Measurements from ENCODE around the gene ZRANB1.

Gene ZRANB1

GRCh38 chr10:124993736-124994451 lies 52.0 kb downstream of the ZRANB1 start:
- no peak for DNase-seq (ENCODE audit: low read depth)

- DNase-seq (ENCODE audit: low read depth), result no peak
These were observed 52.9 kb downstream of the ZRANB1 start for GRCh38 chr10:124994573-124995473.

GRCh38 chr10:124995605-124996004 lies 53.7 kb downstream of the ZRANB1 start:
- no peak for DNase-seq (ENCODE audit: low read depth)

DNA sequence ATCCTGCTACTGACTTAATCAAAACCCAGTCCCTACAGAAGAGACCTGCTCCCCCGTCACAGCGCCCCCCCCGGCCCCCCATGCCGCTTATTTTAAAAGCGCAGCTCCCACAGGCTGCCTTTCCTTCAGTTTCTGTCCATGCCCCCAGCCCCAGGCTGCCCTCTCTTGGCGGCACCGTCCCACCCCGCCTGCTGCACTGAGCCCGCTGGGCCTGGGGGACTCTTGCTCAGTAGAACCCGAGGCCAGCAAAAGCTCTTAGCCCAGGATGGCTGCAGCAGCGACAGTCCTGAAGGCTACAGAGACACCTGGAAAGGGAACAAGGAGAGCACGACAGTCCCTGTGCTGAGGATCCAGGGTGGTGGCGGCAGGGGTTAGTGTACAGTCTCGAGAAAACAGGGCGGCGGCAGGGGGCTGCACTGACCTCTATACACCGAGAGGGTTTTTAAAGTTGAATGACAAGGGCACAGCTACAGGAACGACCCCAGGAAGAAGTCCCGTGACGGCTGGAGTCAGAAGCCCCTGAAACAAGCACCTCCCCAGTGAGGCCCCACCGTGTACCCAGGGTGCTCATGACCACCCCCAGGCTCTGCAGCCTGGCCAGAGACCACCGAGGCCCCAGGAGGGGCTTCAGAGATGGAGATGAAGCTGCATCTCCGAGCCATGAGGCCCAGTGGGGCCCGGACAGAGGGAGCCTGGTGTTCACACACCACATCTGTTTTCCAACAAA lies 54.4 kb downstream of the ZRANB1 start:
- no peak for DNase-seq (ENCODE audit: low read depth)

DNA sequence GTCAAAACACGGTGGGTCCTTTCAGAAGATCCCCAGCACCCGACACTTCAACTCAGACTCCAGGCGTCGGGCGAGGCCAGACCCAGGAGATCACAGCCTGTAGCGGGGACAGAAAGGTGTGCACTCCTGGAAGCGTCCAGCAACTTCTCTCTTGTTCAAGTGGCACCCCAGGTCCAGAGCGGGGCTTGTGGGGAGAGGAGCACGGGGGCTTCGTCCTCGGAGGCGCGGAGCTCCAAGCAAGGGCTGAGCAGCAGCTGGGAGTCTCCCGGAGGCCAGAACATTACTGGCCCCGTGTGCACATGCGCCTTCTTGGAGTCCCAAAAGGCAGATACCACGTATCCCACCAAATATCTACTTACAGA lies 54.9 kb downstream of the ZRANB1 start:
- DNase-seq (ENCODE audit: low read depth), result no peak

GRCh38 chr10:124997306-124997705 lies 55.4 kb downstream of the ZRANB1 start:
- DNase-seq (ENCODE audit: low read depth), result no peak

- DNase-seq (ENCODE audit: low read depth), result no peak
These were observed 56.1 kb downstream of the ZRANB1 start for GRCh38 chr10:124997771-124998623.

- DNase-seq (ENCODE audit: low read depth), result no peak
These were observed 56.8 kb downstream of the ZRANB1 start for GRCh38 chr10:124998624-124999291.

DNA sequence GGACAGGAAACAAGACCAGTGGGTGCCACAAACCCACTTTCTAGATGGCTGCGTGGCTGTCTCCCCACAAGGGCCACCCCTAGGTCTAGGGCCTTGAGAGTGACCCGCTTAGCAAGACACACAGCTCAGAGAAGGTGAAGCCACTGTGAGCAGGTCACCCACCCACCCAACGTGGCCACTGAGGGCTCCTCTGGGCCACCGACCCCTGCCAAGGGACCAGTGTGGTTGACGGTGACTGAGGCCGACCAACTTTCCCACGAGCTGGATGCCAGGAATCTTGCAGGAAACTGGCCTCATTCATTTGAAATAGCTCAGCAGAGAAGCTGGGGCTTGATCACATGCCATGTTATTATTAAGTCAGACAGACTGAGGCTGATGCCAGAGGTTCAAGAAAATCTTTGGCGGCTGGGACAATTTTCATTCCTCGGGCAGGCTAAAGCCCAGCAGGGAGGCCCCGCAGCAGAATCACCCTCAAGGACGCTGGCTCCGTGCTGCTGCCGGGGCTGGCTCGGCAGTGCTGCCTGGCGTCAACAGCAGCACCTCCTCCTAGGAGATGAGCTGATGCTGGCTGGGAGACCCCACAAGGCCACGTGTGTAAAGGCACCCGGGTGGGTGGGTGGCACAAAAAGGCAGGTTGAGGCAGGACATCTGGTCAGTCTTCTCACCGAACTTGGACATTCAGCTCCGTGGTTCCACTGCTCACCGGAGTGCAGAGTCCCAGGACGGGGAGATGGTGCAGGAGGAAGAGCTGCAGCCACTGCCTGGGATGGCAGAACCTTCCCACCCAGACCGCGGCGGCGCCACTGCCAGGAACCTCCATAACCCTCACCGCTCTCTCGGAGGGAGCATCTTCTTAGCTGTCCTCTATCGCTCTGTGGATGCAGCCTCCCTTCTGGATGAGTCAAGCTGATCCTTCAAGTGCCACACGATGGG lies 57.8 kb downstream of the ZRANB1 start:
- no peak for DNase-seq (ENCODE audit: low read depth)

DNA sequence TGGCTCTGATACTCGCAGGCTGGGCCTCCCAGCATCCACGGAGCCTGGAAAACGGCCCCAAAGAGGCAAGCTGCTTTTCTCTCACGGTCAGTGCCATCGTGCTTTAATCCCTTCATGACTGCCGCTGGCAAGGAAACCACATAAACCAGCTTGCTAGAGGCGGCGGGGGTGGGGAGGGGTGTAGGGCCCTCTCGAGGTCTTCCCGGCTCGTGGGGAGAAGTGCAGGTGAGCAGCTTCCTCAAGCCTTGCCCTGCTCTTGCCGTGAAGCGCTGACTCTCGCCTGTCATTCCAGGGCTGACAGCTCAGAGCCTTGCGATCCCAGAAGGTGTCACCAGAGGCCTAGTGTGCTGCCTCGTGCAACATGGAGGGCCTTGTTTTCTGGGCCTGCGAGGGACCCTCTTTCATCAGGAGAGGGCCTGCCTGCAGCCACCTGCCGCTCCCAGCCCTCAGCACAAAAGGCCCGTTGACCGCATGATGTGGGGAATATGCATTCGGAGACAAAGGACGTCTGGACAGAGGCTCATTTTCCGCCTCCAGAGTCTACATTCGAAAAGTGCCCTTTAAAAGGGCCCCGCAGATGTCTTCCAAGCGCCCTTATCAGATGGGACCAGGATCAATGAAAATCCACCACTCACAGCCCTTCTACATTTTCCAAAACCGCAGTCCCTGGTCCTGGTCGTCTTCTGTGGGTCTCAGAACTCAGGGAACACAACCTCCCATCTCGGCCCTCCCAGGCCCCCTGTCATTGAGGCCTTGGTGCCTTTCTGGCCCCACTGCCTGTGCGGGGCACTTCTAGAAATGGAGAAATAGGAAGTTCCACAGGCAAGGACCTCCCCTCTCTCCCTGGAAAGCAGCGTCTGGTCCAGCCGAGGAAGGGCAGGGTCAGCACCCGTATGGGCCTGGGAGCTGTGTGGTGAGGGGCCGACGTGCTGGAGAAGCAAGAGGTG lies 58.7 kb downstream of the ZRANB1 start:
- no peak for DNase-seq (ENCODE audit: low read depth)

DNA sequence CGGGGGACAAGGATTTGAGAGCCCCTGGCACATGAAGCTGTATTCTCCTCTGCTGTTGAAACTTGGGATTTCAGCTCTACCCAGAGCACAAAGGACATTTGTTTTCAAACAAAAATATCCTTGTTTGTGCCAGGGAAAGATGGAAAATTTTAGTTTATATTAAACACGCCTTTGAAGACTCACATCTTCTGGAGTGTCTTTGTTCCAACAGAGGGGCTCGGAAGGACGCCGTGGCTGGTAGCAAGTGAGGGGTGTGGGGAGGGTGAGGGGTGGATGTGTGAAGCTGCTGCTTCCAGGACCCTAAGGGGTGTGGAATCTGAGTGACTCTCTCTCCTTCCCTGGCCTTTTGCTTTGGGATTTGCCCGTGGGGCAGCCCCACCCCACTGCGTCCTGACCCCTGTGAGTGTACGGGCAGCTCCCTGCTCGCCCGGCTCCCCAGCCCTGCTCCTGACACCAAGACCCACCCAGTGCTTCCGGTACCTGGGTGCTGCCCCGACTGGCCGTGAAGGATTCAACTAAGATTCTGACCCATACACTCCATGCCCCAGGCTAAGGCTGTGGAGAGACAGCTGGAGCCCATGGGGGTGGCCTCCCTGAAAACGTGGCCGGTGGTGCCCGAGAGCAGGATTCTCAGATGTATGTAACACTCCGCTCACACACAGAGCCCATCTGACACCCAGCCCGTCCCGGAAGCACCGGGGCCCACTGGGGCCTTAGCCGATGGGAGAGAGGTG lies 59.6 kb downstream of the ZRANB1 start:
- no peak for DNase-seq (ENCODE audit: low read depth)

DNA sequence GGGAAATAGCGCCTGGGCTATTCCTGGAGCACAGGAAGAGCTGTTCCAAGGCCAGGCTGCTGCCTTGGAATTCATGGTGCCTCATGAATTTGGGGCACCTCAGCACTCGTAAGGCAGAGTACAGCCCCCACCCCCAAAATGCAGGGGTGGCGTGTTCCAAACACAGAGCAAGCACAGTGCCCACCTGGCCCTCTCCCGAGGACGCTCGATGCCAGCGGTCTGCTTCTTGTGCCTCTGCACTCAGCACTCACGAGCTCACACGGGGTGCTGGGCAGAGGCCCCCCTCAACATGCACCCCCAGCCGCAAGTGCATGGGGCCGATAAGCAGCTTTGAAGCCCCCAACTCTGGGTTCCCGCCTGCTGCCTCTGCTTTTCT lies 60.1 kb downstream of the ZRANB1 start:
- DNase-seq (ENCODE audit: low read depth), result no peak

DNA sequence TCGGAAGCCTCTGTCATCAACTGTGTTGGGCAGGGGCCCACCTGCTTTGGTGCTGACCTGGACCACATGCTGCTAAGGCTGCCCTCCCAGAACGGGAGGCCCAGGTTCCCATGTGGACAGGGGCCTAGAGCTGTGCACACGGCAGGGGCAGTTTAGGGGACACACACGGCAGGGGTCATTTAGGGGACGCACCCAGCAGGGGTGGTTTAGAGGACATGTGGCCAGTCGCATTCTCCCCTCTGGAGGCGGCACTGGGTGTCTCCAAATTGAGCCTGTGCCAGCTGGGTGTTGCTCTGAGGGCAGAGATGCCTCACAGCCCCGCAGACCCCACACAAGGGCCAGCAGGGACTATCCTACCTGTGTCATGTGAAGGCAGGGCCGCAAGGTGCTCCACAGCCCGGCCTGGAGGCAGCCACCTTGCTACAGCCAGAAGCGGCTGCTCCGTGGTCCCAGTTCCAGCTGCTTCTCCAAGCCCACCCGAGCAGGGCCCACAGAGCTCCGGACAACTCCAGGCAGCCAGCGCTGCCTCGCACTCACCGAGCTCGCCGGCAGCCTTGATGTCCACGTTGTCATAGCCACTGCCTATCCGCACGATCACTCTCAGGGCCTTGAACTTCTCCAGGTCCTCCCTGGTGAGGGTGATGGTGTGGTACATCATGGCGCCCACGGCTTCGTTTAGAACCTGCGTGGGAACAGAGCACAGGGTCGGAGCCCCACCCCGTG lies 60.7 kb downstream of the ZRANB1 start:
- no peak for DNase-seq (ENCODE audit: low read depth)

GRCh38 chr10:125003146-125003900 lies 61.4 kb downstream of the ZRANB1 start:
- DNase-seq (ENCODE audit: low read depth), result no peak

DNA sequence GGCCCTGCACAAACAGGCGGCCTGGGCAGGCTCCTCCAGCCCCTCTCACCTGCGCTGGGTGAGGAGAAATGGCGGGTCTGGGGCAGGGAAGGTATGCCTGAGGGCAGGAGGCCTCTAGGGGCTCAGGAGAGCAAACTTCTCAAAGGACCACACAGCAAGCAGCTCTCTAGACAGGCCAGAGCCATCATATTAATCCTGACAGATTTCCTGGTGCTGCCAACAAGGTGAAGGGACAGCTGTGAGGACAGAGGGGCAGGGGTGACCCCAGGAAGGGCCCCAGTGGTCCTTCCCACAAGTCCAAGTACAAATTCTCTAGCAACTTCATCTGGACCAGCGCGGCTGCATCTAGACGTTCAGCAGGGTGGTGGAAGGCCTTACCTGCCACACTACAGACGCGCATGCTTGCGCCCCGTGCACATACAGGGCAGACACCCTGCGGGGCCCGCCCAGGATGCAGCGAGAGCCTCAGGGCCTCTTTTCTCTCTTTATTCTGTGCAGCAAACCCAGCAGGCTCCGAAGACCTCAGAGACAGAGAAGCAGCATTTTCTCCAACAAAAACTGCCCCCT lies 62.1 kb downstream of the ZRANB1 start:
- DNase-seq (ENCODE audit: low read depth), result no peak

DNA sequence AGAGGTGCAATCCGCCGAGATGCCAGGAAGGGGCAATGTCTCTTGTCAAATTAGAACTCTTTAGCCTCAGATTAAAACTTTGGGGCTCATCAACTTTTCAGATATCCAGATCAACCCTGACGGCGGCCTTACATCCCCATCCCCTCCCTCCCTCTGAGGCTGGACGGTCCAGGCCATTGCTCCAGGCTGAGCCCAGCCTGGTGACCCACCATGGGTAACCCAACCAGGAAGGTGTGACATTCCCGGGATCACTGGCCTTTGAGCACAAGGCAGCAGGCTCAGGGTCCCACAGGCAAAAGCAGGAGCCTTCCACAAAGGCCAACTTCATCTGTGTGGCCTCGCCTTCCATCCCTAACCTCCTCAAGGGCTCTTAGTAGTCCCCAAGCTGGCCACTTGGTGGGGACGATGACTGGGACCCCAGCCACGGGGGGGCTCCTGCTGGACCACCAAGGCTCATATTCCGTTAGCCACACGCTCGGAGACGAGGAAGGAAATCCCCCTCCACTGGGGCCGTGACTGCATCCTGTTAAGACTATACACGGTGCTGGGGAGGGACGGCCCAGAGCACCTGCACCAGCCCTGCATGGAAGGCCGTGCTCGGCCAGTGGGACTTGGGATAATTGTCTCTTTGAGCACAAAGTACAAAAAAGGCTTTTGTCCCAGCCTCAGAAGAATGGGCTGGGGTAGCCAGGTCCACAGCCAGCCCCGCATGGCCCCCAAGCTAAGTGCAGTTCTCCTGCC lies 62.8 kb downstream of the ZRANB1 start:
- no peak for DNase-seq (ENCODE audit: low read depth)
